Subcutaneous adipose tissue (tissue), 4 donors: ENCODE results near the gene EEFSEC. TPM values are rescaled to one million over a fixed set of nuclear protein-coding genes. Genes with fewer than 3 reads are reported as not detected.

Experiments
- CTCF ChIP-seq: fragments of 450-650 bp; IDR thresholded peaks from one replicate; pipeline ENCODE4 v1.5.1; 2016; ENCODE audit warnings: low read depth, mild to moderate bottlenecking, control low read depth, antibody characterized with exemption, moderate library complexity
- total RNA-seq, 4 donors: library from RNA; depleted of rRNA; stranded (reverse); fragments of >200 nt; gene quantifications; one replicate each; pipeline ENCODE4 v1.1.0, GENCODE V29; 2016

Gene EEFSEC
- total RNA-seq, 4 donors from 2014 or later: 13.7 to 26.9 (median 17.4) TPM

- no peak for TF ChIP-seq CTCF
These were observed 68.0 kb downstream of the EEFSEC start for GRCh38 chr3:128221328-128221727.

GRCh38 chr3:128222796-128223385, 69.6 kb downstream of the EEFSEC start:
- no peak for TF ChIP-seq CTCF

DNA sequence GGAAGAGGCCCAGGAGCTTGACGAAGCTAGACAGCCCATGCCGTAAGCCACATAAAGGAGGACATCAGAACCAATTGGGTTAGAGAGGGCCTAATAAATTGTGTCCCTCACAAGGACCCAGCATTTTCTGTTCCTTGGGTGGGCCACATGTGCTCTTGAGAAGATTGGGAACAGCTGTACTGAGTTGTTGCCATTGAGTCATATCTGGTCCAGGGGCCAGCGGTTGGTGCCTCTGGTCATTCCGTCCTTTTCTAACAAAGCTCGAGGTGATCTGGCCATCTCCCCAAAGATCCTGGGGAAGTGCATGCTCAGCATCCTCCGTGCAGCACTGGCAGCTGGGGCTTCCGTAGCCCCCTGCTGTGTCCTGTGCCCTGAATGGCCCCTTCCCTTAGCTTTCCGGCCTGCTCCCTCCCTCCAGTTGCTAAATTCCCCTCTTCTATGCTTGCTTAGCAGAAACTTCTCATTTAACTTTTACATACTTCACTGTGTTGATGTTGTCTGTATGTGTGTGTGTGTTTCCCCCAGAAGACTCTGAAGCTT, 73.0 kb downstream of the EEFSEC start:
- TF ChIP-seq CTCF: no peak

DNA sequence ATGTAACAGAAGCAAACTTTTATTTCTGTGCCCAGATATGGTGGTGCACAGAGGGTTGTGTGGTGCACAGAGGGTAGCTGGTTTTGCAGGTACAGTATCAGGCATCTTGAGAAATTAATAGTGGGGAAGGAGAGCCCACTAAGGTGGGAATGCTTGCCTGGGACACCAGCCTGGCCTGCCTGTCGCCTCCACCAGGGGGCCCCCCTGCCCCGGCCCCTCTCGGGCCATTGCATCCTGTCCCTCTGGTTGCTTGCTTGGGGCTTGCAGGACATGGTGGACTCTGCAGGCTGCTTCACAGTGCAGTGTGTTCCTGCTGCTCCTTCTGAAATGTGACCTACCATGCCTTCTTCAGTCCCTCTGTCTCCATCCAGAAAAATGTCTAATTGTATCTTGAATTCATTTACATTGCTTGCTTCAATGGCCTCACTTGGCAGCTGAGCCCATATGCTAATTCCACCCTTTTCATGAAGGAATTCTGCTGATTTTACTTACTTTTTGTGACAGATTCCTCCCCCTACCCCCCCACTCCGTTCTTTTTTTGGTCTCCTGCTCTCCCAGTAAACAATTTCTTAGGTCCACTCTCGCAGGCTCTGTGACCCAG, 73.6 kb downstream of the EEFSEC start:
- TF ChIP-seq CTCF: no peak

- no peak for TF ChIP-seq CTCF
These were observed 74.2 kb downstream of the EEFSEC start for GRCh38 chr3:128227507-128227906.

DNA sequence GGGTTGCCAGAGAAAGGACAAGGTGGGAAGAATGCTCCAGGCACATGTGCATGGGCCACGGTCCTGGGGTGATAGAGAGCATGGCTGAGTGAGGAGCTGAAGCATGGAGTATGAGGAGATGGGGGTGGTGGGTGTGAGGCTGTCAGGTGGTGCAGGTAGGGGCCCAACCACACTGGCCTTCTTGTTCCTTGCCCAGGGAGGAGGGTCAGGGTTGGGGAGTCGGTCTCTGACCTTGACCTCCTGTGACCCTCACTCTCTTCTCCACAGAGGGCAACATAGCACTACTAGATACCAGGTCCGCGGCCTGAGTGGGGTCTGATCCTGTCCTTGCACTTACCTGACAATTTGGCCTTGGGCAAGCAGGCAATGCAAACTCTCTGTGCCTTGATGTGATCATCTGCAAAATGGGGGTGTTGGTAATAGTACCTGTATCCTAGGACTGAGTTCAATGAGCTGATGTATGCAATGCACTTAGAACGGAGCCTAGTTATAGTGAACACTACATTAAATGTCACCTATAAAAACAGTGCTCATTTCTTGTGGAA, 75.2 kb downstream of the EEFSEC start:
- TF ChIP-seq CTCF: no peak

DNA sequence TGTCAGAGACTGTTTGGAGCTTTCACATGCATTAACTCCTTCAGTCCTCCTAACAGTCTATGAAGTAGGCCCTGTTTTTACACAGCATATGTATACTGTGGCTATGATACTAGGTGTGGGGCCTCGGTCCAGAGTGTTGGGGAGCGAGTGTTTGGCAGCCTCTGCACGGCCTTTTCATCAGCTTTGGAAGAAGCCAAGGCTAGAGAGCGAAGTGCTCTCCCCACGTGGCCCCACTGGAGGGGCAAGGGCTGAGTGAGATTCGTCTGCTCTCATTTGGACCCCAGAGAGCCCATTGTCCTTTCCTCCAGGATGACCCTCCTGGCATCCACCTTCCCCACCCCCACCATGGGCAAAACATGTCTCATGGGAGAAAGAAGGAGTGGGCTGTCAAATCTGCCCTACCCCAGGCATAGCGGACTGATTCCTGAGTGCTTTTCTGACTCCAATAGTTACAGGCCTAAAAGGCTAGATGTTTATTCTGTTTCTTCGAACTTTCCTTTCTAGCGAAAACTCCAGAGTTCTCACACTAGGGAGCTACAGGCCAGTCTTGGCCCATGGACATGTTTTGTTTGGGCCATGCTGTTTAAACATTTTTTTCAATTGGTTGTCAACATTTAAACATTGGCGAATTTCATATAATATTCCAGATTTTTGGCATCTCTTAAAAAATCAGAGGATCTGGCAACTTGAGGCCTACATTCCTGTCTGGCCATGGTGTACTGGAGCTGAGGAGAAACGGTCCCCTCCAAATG, 76.0 kb downstream of the EEFSEC start:
- no peak for TF ChIP-seq CTCF
